ENCODE results near the gene CDC42EP4.

CDC42EP4 gene

GRCh38 chr17:73341350-73342049 lies 29.7 kb upstream of the CDC42EP4 start:
- no peaks in the 10 kb centered on the region for H3K79me2 ChIP-seq (ENCODE audit: control insufficient read depth, low read length)
- no peak overlapping the region for H3K4me2 ChIP-seq (ENCODE audit: low read length)
- no peaks in the 10 kb centered on the region for H3K4me1 ChIP-seq (ENCODE audit: control insufficient read depth, low read length)
- no peaks in the 10 kb centered on the region for H3K36me3 ChIP-seq (ENCODE audit: control insufficient read depth, low read length)
- no peaks in the 10 kb centered on the region for H3K9me3 ChIP-seq (ENCODE audit: control insufficient read depth, insufficient read depth, low read length)
- H3K27me3 ChIP-seq (ENCODE audit: control insufficient read depth, low read length), result no peaks in the 10 kb centered on the region
- no peak overlapping the region for H3K4me3 ChIP-seq (ENCODE audit: low read length)
- TF ChIP-seq, protein P1, sequence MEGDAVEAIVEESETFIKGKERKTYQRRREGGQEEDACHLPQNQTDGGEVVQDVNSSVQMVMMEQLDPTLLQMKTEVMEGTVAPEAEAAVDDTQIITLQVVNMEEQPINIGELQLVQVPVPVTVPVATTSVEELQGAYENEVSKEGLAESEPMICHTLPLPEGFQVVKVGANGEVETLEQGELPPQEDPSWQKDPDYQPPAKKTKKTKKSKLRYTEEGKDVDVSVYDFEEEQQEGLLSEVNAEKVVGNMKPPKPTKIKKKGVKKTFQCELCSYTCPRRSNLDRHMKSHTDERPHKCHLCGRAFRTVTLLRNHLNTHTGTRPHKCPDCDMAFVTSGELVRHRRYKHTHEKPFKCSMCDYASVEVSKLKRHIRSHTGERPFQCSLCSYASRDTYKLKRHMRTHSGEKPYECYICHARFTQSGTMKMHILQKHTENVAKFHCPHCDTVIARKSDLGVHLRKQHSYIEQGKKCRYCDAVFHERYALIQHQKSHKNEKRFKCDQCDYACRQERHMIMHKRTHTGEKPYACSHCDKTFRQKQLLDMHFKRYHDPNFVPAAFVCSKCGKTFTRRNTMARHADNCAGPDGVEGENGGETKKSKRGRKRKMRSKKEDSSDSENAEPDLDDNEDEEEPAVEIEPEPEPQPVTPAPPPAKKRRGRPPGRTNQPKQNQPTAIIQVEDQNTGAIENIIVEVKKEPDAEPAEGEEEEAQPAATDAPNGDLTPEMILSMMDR (IDR thresholded peaks at IDR 0.05; ENCODE audit: low read depth, low read length, poor library complexity, severe bottlenecking), result no peak
- TF ChIP-seq EZH2phosphoT487 (IDR thresholded peaks at IDR 0.05; ENCODE audit: borderline replicate concordance, low read length), result no peak
- H3F3A ChIP-seq (ENCODE audit: control insufficient read depth, insufficient read depth), result no peaks in the 10 kb centered on the region
- no peaks in the 10 kb centered on the region for H4K20me1 ChIP-seq (ENCODE audit: control insufficient read depth, insufficient read depth, low read depth, low read length)
- H3K9me2 ChIP-seq (replicated peaks; ENCODE audit: control insufficient read depth, low read length), result no peaks in the 10 kb centered on the region
- no peak overlapping the region for H3K27ac ChIP-seq (ENCODE audit: low read depth, low read length)

DNA sequence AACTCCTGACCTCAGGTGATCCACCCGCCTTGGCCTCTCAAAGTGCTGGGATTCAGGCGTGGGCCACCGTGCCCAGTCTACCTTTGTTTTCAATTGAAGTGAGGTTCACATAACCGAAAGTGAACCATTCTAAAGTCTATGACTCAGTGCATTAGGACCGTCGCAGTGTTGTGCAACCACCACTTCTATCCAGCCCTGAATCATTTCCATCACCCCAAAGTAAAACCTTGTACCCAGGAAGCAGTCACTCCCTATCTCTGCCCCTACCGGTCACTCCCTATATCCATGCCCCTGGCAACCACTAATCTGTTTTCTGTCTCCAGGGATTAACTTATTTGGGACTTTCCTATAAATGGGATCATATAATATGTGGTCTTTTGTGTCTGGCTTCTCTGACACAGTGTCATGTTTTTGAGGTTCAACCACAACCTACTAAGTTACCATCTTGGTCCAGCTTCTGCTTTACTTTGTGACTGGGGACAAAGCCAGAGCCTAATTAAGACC lies 28.3 kb upstream of the CDC42EP4 start:
- no peaks in the 10 kb centered on the region for H3K79me2 ChIP-seq (ENCODE audit: control insufficient read depth, low read length)
- H3K4me1 ChIP-seq (ENCODE audit: control insufficient read depth, low read length), result no peaks in the 10 kb centered on the region
- no peak overlapping the region for H3K4me3 ChIP-seq (ENCODE audit: low read length)
- no peaks in the 10 kb centered on the region for H3K9me2 ChIP-seq (replicated peaks; ENCODE audit: control insufficient read depth, low read length)
- H3K27ac ChIP-seq (ENCODE audit: low read depth, low read length), result no peak overlapping the region
- no peaks in the 10 kb centered on the region for H3K36me3 ChIP-seq (ENCODE audit: control insufficient read depth, low read length)
- TF ChIP-seq, protein P1 (IDR thresholded peaks at IDR 0.05; ENCODE audit: low read depth, low read length, poor library complexity, severe bottlenecking), result no peak
- TF ChIP-seq EZH2phosphoT487 (IDR thresholded peaks at IDR 0.05; ENCODE audit: borderline replicate concordance, low read length), result no peak
- no peaks in the 10 kb centered on the region for H3K27me3 ChIP-seq (ENCODE audit: control insufficient read depth, low read length)
- no peaks in the 10 kb centered on the region for H4K20me1 ChIP-seq (ENCODE audit: control insufficient read depth, insufficient read depth, low read depth, low read length)
- no peaks in the 10 kb centered on the region for H3K9me3 ChIP-seq (ENCODE audit: control insufficient read depth, insufficient read depth, low read length)
- H3K4me2 ChIP-seq (ENCODE audit: low read length), result no peak overlapping the region
- H3F3A ChIP-seq (ENCODE audit: control insufficient read depth, insufficient read depth), result no peaks in the 10 kb centered on the region

DNA sequence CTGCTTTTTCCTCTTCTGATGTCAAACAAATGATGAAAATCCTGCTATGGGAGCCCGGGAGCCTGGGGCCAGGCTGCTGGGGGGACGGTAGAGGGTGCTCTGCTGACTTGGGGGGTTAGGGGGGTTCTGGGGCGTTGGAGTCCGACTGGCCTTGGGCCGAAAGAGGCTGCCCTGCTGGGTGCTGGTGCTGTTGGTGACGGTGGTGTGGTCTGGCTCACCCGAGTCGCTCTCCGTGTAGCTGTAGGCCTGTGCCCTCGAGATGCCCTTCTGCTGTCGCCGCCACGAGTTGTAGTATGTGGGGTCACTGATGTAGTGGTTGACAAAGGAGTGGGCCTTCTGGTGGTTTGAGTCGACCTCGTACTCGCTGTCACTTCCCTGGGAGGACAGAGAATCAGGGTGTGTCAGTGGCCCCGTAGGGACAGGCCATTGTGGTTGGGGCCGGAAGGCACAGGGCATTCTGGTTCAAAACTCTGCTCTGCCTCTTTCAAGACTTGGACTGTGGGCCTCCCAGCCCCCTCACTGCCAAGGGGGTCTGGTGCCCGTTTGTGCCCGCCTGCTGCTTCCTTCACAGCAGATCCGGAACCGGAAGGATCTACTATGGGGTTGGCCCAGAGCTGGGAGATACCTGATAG lies 26.9 kb upstream of the CDC42EP4 start:
- Histone ChIP-seq H3K36me3 (ENCODE audit: control insufficient read depth, low read length) (no peaks in the 10 kb centered on the region), H3K79me2 (ENCODE audit: control insufficient read depth, low read length) (no peaks in the 10 kb centered on the region), H4K20me1 (ENCODE audit: control insufficient read depth, insufficient read depth, low read depth, low read length) (no peaks in the 10 kb centered on the region), H3K4me2 (ENCODE audit: low read length) (no peak overlapping the region), H3K9me2 (replicated peaks; ENCODE audit: control insufficient read depth, low read length) (no peaks in the 10 kb centered on the region), H3K27me3 (ENCODE audit: control insufficient read depth, low read length) (no peaks in the 10 kb centered on the region), H3K27ac (ENCODE audit: low read depth, low read length) (no peak overlapping the region), H3K4me3 (ENCODE audit: low read length) (no peak overlapping the region), H3F3A (ENCODE audit: control insufficient read depth, insufficient read depth) (no peaks in the 10 kb centered on the region), H3K9me3 (ENCODE audit: control insufficient read depth, insufficient read depth, low read length) (no peaks in the 10 kb centered on the region), H3K4me1 (ENCODE audit: control insufficient read depth, low read length) (no peaks in the 10 kb centered on the region)
- TF ChIP-seq, protein P1 (IDR thresholded peaks at IDR 0.05; ENCODE audit: low read depth, low read length, poor library complexity, severe bottlenecking), result no peak
- TF ChIP-seq EZH2phosphoT487 (IDR thresholded peaks at IDR 0.05; ENCODE audit: borderline replicate concordance, low read length), result no peak

All from DOHH2 (cell line).